Loucy (cell line): ENCODE results near the gene NHLH1.

Experiments
- CTCF ChIP-seq: fragments of 200-600 bp; sonication (generic); conservative IDR thresholded peaks from 2 replicates; pipeline ENCODE4 v1.5.1; 2014; ENCODE audit warnings: mild to moderate bottlenecking, antibody characterized with exemption, low read length
- EZH2phosphoT487 ChIP-seq: fragments of 200-600 bp; IDR thresholded peaks from 2 replicates; pipeline ENCODE4 v1.6.1; 2018; ENCODE audit warnings: antibody characterized with exemption, mild to moderate bottlenecking, moderate library complexity, borderline replicate concordance

DNA sequence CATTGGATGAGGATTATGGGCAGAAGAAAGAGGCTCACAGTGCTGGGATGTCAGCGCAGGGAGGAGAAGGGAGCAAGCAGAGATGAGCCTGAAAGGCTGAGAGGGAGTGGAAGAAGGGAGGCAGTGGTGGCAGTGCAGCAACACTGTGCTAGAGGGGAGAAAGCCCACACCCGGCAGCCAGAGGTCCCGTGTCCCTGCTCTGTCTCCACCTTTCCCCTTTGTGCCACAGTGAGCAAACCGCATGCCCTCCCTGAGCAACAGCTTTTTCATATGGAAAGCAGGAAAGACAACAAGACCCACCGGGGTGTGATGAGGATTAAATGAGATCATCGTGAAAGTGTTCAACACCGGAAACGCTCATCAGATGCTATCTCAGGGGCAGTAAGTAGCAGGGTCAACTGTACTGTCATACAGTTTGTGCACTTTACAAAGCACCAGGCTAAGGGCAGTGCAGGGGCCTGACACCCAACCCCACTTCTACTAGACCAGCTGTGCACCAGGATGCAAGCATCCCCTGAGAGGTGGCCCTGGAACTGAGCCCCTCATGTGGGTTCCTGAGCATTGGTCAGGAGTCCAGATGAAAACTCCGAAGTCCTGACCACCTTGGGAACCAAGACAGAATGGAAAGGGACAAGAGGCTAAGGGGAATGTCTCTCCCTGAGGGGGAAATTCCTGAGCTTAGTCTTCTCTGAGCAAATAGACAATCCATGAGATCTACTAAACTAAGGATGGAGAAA lies 9.1 kb downstream of the NHLH1 start:
- TF ChIP-seq CTCF: no peak
- TF ChIP-seq EZH2phosphoT487: no peak
